ENCODE data around the gene DPP10.

Gene DPP10

DNA sequence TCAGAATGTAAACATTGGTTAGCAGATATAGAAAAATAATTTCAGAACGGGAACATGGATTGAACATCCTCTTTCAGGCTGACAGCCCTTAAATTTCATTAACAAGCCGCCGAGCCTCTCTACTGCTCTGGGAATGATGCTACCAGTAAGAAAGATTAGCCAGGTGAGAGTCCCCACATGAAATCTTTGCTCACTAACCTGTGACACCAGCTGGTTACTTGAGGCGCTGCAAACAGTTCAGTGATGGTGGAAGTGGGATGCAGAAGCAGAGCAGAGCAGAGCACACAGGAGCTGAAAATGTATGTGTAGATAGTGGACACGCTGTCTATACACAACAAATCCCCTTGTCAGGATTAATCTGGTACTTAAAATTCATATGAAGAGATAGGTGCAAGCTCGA is 721.1 kb downstream of the DPP10 start:
- peak; percentile 32 to 55 for DNase-seq

GRCh38 chr2:115165529-115166109 is 723.2 kb downstream of the DPP10 start:
- peak; percentile 67 to 74 for DNase-seq

DNA sequence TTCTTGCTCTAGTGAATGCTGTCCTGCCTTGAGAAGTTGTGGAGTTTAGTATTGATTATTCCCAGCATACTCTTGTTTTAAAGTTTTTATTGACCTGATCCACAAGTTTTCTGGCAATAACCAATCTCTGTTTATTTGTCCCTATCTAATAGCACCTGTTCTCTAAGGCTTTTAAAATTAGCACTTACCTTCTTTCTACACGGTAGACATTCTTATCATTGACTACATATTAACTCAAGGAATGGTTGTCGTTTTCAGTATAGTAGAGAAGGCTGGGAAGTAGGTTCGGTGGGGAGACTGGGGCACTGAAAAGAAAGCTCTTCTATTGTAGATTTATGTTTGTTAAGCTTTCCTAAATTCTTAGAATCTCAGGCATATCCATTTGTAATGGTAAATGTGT is 726.0 kb downstream of the DPP10 start:
- DNase-seq, result no peak

GRCh38 chr2:115169814-115170213 is 727.4 kb downstream of the DPP10 start:
- no peak for DNase-seq

GRCh38 chr2:115171751-115172150 is 729.3 kb downstream of the DPP10 start:
- DNase-seq, result no peak

- no peak for DNase-seq
Measured at GRCh38 chr2:115174651-115175050, 732.2 kb downstream of the DPP10 start.

GRCh38 chr2:115183144-115183543 is 740.7 kb downstream of the DPP10 start:
- DNase-seq, result no peak

DNA sequence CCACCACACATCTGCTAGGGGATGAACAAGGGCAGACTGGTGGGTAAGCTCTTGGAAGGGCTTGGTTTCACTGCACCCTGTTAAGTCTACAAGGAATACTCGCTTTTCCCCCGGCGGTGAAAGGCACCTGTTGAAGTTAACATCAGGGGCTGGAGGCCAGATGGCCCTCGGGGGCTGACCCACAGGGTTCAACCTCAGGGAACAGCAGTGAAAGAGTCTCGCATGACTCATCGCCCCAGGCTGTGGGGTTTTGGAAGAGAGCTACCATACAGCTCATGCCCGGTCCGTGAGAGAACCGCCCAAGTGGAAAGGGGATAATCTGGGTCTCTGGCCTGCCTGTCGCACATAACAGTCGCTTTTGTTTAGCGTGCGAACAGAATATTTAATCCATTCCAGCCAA is 748.0 kb downstream of the DPP10 start:
- DNase-seq, result no peak

DNA sequence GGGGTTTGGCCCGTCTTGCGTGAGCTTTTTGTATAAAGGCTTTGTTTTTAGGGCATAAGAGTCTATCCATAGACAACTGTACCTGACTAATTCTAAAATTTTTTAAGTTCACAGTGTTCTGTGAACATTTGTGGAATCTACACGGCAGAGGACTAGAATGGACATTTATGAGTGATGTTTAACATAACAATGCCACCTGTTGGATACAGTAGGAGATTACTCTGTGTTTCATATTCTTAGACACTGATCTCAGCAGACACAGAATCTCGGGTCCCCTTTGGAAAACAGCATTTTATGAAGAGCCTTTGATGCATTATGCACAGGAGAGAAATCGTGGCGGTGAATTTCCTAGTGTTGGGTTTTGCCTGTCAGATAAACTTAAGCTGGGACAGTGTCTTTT is 752.2 kb downstream of the DPP10 start:
- DNase-seq, result no peak

DNA sequence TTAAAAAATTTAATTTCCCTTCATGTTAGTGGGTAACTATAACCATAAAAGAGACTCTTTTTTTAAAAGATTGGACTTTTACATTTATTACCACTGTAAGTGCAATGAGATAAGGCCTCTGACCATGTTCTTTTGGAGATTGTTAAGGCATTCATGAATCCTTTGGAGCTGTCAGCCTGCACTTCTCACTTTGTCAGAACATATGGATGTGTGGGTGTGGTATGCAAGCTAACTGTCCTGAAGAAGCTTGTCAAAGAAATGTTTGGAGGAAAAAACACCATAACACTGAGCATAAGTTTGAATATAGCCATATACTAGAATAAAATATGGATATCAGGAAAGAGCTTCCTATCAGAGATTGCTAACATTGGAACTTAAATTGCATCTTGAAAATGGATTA is 754.1 kb downstream of the DPP10 start:
- DNase-seq, result no peak

DNA sequence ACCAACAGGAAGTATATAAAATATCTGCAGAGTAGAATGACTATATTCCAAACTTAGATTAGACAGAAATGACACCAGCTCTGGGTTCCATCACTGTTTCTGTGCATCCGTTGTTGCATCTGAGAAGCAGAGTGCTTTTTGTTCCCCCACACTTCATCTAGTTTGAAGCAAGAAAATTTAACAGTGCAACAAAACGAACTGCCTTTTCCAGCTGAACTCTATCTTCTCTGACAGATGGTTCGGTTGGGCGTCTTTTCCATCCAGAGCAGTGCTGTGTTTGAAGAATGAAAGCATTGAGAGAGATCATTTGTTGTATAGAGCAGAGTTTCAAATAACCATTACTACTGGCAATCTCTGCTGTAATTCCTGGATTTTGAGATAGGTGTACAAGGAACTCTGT is 757.5 kb downstream of the DPP10 start:
- DNase-seq, result no peak

- no peak for DNase-seq
Measured at GRCh38 chr2:115201386-115201785, 758.9 kb downstream of the DPP10 start.

- no peak for DNase-seq
Measured at GRCh38 chr2:115208493-115209164, 766.2 kb downstream of the DPP10 start.

GRCh38 chr2:115214050-115214449 is 771.6 kb downstream of the DPP10 start:
- DNase-seq, result no peak

- DNase-seq, result peak in 1 of 2 experiments; percentile 13
Measured at GRCh38 chr2:115219296-115219695, 776.9 kb downstream of the DPP10 start.

- no peak for DNase-seq
Measured at GRCh38 chr2:115234186-115234585, 791.7 kb downstream of the DPP10 start.

GRCh38 chr2:115234737-115235136 is 792.3 kb downstream of the DPP10 start:
- DNase-seq, result no peak

DNA sequence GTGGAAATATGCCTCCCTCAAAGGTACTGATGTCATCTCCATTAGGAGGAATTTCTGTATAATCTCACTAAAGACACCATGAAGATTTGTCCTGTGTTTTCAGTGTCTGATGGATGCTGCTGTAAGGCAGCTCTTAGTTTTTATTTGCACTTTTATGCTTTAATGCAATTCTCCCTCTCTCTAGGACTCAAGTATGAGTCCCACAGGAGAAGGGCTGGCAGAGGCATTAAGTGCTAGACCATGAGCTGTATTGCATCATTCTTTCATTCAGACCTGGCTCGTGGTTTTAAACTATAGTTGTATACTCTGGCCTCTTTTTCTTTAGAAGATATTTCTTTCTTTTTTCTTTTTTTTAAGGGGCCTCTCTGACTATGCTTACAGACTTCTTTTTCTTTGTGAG is 805.6 kb downstream of the DPP10 start:
- no peak for DNase-seq

- no peak for DNase-seq
Measured at GRCh38 chr2:115277366-115277765, 834.9 kb downstream of the DPP10 start.

DNA sequence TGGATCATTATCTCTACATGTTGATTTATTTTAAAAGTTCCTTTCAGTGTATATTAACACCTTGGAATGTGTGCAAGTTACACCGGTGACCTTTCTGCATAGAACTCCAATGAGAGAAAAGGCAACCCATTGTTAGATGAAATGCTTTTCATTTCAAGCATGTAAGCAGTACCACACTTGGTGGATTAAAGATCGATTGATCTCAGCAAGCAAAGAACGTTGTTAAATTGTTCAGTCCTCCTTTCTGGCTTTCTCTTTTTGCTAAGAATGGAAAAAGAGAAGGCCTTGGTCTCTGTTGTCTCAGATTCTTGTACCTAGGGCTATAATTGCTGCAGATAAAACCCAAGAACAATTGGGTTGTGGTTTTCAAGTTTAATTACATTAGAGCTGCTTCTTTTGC is 843.0 kb downstream of the DPP10 start:
- no peak for DNase-seq

DNA sequence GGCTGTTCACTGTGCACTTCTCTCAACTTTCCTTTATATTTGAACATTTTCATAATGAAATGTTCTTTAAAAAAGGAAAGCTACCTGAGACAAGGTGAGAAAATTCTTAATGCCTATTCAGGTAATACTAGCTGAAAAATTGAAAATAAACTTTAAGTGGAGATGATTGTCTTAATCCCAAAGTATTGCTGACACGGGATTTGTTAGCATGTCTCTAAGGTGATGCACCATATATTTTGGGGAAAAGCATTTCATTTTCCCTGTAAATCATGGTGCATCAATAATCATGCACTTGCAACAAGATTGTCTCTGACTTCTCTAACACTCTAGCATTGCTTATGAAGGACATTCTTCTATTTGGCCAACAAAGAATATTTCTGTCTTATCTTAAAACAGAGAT is 848.0 kb downstream of the DPP10 start:
- DNase-seq, result no peak

GRCh38 chr2:115292742-115293141 is 850.3 kb downstream of the DPP10 start:
- no peak for DNase-seq

GRCh38 chr2:115294999-115295398 is 852.6 kb downstream of the DPP10 start:
- no peak for DNase-seq

DNA sequence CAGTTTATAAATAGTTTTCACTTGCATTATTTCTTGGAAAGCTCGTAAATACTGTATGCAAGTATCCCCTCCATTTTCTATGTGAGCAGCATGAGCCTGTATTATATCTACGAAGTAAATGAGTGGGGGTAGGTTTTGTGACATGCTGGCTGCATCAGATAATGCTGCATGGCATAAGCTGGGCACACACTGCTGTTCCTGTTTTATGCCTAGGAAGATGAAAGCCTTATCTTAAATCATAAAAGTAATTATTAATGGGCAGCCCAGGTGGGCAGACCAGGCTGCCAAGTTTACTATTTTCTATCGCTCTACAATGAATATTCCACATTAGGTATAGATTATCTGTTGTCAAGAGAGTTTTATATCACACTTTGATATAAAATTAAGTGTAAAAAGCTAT is 854.6 kb downstream of the DPP10 start:
- no peak for DNase-seq

- DNase-seq, result no peak
Measured at GRCh38 chr2:115299199-115299598, 856.8 kb downstream of the DPP10 start.

Data from NCI-H2081 (cell line).